ENCODE measurements around the gene DUSP23.
A peak's percentile ranks its signal among the peaks of the same experiment; 100 is the strongest.

The DUSP23 gene

DNA sequence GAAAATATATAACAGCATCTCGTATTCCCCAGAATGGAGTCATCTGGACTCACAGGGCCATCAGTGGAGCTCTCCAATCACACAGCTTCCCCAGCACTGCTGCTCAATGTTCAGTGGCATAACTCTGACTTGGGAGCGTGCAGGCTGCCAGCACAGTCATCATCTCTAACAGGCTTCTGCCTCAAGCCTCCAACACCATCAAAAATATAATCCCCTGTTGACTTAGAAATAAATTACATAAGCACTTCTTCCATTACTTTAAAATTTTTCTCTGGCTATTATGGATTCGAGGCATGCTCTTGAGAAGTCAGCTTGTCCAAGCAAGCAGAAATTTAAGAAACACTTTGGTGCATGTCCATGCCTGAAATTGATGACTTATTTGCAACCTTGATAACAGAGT, 6.2 kb downstream of the DUSP23 start:
- no peak for DNase-seq

DNA sequence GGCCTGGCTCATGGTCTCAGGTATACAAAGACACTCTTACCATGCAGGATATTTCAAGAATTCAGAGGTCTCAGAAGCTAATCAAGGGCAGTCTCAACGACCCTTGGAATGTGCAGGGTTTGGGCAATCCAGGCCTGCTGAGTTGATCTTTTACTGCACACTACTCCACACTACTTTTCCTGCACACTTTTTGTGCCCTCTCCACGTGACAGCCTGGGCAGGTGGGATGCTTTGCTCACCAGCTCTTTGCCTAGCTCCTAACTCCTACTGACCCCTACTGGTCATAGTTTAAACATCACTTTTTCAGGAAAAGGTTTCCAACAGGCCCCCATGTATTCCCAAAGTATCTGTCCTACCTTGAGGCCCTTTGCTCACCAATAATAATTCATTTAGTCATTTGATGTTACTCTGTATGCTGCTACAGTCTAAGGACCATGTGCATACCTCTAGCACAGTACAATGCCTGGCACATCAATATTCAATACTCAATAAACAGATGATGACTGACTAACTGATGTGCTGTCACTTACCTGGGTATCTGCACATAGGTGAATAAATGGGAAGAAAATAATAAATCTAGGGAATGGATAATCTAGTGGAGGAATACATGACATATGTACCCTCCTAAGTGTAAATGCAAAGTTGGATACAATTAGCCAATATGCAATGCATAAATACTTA, 9.6 kb downstream of the DUSP23 start:
- DNase-seq: no peak

DNA sequence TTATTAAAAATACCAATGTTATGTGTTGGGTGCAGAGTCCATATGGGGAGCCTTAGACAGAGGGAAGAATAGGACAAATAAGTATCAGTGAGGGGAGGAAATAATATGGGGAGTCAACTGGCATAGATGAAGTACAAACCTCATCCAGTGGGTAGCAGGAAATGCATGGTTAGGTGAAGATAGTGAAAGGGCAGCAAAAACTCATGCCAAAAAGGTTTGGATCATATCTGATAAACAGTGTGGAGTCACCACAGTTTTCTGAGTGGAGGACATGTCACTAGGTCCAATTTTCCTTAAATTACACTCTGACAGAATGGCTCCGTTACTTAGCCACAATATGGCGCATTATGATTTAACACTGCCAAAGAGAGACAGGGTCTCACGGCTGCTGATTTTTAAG, 10.3 kb downstream of the DUSP23 start:
- DNase-seq: no peak

DNA sequence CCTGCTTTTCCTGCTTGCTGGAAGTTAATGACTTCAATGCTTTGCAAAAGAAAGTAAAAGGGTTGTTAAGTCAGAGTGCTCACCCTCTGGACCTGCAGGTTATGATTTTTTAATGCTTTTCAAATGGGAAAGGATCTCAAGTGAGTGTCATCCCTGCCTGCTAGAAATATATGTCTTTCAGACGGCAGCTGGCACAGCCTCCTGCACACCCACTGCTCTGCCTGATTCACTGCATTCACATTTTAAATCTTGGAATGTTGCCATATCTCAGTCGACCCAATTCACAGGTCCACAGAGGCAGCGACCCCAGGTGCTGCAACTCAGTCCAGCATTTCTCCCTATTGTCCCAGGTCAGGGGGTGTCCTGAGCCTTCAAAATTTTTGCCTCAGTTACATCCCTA, 10.7 kb downstream of the DUSP23 start:
- DNase-seq: no peak

DNA sequence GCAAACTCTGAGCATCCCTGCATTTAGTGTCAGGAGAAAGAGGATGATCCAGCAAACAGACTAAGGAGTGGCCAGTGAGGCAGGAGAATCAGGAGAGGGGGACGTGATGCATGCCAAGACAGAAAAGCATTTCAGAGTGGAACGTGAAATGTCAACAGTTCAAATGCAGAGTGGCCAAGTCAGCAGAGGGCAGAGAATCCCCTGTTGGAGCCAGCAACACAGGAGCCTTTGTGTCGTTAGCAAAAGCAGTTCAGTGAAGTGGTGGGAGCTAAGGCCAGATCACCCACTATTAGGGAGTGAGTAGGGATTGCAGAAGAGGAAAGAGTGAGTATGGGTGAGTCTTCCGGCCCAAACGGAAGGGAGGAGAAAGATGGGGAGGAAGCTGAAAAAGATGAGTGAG, 14.8 kb downstream of the DUSP23 start:
- no peak for DNase-seq

DNA sequence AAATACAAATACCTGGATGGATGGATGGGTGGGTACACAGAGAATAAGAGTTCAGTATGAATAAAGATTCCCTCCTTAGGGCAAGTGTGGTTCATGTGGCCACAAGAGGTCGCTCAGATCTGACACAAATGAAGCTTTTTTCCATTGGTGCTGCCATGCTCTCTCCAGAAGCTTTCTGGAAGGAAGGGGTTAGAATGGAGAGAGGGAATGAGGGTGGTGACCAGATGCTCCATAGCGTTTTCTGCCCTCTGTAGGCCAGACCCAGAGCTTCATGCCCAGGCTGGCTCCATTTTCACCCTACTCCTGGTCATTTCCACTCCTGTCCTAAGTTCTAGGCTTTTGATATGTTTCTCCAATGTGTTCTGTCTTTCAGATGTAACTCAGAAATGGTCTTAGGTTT, 18.1 kb downstream of the DUSP23 start:
- no peak for DNase-seq

DNA sequence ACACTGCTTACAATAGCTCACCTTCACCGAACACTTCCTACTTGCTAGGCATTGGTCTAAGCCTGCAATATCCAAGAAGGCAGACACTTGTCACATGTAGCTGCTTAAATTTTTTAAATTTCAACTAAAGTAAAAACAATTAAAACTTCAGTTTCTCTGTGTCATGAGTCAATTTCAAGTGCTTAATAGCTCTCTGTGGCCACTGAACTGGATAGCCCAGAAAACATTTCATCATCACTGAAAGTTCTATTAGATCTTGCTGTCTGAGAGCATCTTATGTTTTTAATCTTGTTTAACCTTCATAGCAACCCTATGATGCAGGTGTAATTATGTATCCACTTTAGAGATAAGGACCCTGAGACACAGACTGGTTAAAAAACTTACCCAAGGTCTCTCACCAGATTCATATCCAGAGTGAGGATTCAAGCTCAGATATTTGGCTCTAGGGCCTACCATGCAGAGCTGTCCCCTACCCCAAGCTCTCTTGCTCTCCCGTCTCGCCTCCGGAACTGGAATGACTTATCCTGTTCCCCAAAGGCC, 18.8 kb downstream of the DUSP23 start:
- DNase-seq: no peak

DNA sequence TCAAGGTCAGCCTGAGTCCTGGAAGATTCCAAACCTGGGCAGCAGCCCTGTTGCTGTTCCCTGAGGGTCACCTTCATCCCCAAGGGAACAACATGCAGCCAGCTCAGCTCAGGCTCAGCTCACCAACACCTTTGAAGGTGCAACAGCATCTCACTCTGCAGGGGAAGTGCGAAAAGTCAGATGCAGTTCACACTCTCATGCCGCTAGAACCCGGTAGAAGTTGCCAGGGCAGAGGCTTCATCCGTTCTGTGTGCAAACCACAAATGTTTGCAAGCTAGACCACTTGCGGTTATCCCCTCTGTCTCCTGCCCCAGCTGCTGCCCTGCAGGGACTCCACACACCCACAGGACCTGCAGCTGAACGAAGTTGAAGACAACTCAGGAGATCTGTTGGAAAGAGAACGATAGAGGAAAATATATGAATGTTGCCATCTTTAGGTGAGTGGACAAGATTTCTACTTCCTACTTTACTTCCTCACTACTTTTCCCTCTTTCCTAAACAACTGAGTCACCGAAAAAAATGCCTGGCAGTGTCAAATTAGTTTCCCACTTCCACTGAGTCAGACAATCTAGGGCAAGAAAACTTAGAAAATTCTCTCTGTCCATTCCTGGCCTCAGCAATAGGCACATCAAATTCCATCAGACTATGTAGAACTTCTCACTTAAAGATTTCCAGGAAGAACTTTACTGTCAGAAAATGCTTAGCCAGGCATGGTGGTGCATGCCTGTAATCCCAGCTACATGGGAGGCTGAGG, 19.6 kb downstream of the DUSP23 start:
- no peak for DNase-seq

DNA sequence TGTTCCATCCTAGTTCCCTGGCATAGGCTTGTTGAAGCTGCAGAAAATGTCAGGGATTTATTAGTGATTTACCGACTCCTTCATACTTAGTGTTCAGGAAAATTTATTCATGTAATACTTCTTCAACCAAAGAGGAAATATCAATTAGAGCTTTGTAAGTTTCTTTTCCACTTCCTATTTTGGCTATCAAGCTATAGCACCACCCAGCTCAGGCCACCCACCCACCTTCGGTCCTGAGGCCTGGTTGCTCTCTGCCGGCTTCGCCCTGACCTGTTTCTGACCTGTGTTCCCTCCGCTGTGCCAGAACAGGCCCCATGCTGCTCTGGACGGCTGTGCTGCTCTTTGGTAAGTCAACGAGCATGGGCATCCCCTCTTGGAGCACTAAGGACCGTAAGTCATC, 21.3 kb downstream of the DUSP23 start, which contains the start of gene FCRL6:
Gene FCRL6, plus strand, starts transcription at position 250 of the 400 bp plus-strand sequence. Its CDS starts 65 bp downstream, at position 315.
- no peak for DNase-seq

DNA sequence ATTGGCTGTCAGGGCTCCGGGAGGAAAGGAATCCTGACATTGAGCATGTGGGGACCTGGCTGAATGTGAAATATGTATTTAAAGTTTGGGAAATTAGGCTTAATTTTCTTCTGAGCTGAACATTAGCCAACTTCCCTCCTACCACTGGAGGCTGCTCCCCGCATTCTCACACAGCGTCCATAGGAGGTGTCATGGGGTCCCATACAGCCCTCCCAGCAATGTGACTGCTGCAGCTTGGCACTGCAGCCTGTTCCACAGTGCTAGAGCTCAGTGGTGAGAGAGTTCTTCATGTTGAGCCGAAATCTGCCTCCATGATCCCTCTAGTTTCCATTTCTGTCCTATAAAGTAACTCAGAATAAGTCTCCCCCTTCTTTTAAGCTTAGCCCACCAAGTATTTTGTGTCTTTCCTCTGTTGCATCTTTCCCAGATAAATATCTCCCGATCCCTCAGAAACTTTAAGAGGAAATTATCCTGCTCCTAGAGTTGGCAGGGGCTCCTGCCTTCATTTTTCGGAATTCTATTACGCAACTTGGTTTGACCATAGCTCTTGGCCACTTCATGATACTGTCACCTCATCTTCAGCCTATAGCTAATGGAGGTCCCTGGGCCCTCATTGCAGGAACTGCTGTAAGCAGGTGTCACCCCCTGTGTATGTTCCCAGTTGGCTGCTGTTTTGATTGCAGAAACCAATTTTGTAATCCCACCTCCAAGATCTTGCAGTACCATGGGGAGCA, 23.4 kb downstream of the DUSP23 start:
- no peak for DNase-seq

DNA sequence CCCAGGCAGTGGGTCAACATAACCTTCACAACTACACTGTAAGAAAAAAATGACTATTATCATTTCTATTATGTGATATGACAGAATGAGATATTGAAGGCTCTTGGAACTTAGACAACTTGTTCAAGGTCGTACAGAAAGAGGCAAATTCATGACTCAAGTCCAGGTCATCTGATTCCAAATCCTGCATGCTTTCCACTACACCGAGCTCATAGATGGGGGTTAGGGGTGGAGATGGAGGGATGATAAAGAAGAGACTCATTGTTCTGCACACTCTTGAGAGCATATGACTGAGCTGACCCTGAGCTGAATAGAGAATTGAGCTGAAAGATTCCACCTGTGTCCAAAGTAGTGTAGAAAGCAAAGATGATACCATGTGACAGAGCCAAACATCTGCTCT, 24.2 kb downstream of the DUSP23 start:
- no peak for DNase-seq

DNA sequence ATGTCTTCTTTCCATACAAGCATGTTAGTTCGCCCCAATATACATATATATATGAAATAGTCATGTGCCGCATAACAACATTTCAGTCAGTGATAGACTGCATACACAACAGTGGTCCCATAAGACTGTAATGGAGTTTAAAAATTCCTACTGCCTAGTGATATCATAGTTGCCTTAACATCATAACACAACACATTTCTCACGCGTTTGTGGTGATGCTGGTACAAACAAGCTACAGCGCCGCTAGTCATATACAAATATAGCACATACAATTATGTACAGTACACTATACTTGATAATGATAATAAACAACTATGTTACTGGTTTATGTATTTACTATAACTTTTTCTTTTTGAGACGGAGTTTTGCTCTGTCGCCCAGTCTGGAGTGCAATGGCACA, 35.2 kb downstream of the DUSP23 start:
- DNase-seq: no peak

DNA sequence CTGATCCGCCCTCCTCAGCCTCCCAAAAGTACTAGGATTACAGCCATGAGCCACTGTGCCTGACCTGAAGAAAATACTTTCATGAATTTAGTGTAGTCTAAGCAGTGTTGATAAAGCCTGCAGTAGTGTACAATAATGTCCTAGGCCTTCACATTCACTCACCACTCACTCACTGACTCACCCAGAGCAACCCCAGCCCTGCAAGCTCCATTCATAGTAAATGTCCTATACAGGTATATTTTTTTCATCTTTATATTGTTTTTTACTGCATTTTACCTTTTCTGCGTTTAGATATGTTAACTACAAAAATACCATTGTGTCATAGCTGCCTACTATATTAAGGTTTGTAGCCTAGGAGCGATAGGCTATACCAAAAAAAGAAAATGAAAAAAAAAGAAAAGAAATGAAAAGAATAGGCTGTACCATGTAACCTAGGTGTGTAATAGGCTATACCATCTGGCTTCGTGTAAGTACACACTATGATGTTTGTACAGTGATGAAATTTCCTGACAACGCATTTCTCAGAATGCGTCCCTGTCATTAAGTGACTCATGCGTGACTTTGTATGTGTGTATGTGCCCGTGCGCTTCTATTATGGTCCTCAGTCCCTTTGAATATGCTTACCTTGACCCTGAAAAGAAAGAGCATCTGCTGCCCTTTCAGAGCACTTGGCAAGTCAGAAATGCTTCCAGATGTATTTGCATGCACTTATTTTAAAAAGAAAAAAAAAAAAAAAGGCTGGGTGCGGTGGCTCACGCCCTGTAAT, 36.7 kb downstream of the DUSP23 start:
- DNase-seq: no peak

DNA sequence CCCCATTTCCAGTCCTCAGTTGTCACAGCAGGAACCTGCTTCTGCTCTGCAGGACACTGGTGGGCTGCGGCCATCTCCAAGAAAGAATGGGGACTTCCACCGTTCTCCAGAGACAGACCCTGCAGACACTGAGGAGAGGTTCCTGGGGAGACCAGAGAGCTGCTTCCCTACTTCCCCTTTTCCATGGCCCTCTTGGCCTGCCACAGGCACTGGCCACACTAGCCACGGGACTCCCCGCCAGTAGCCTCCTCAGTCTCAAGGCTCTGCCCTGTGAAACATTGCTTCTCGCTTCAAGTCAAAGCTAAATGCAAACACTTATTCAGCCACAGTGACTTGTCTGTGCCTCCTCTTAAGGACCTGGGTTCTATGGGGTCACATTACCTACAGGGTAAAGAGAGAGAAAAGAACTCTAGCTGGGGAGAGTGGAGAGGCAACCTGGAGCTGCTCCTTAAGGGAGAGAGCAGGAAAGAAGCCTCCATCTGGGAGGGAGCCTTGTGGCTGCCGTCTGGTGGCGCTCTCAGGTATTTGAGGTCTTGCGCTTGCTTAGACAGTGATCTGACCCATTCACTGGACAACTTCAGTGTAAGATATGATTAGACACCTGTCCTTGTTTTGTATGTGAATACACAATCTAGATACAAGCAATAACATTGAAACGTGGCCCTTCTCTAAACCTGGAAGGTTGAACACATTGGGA, 40.6 kb downstream of the DUSP23 start:
- DNase-seq: no peak

DNA sequence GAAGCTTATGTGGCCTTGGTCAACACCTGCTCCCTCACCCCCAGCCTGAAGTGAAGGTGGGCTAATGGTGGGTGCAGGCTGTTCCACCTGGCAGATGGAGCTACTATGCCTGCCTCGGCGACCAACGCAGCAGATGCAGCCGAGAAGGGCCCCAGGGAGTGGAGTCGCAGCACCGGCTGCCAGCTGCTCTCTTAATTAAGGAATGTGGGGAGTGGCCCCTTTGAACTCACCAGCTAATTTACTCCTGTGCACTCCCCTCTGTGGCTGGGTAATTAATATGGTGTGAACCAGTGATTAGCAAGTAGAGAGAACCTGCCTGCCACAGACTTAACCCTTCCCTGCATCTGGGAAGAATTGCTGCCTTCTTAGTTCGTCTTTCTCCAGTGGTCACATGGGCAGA, 42.6 kb downstream of the DUSP23 start:
- no peak for DNase-seq

DNA sequence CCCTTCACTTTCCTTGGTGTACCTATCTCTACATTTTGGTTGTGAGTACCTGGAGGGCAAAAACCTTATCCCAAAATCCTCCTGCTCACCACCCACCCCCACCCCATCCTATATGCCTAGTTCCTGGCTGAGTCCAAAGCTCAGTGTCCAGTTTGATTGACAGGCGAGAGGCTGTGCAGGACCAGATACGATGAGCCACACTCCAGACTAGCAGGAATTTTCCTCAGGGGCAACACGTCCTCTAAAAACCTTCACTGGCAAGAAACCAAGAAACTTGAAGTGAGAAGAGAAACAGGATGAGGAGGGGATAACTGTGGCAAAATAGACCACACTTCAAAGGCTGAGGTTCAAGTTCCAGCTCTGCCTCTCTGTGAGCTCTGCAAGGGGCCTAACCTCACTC, 44.8 kb downstream of the DUSP23 start:
- DNase-seq: no peak

DNA sequence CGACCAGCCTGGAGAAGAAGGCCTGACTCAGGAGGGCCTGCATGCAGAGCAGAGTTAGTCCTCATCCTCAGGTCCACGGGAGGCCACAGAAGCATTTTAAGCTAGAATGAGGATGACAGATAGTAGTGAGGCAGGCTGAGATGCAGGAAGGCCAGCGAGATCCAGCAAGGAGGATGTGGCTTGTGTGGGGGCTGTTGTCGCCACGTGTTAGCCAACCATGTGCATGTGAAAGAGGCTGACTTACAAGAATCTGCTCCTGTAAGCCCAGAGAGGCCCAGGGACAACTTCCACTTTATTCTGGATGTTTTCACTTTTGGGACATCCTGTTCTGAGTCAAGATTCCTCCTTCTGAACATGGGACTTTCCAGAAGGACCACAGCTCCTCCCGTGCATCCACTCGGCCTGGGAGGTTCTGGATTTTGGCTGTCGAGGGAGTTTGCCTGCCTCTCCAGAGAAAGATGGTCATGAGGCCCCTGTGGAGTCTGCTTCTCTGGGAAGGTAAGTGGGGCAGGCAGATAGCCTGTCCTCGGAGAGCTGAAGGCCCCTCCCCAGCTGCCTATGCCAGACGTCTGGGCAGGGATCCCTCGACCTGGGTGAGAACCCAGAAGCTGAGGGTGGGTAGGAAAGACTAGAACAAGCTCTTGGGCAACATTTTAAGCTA, 45.8 kb downstream of the DUSP23 start, which contains the start of gene SLAMF8:
Gene SLAMF8, plus strand, starts transcription at position 433 of the 661 bp plus-strand sequence. Its CDS starts 26 bp downstream, at position 459.
- peak; percentile 23 for DNase-seq

DNA sequence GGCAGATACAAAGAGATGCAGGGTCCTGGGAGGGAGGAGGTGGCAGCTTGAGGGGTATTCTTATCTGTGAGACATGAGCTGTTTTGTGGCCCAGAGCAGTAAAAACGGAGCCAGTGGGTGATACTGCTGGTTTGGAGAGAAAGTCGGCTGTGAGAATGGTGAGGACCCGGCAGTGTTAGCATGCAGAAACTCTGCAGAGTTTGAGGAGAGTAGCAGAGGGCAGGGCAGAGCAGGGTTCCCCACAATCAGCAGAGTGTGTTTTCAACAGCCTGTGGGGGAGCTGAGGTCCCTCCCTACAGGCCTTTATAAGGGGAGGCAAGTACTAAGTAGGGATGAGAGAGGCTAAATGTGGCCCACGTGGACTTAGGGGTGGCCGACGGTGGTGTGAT, 46.3 kb downstream of the DUSP23 start:
- no peak for DNase-seq

DNA sequence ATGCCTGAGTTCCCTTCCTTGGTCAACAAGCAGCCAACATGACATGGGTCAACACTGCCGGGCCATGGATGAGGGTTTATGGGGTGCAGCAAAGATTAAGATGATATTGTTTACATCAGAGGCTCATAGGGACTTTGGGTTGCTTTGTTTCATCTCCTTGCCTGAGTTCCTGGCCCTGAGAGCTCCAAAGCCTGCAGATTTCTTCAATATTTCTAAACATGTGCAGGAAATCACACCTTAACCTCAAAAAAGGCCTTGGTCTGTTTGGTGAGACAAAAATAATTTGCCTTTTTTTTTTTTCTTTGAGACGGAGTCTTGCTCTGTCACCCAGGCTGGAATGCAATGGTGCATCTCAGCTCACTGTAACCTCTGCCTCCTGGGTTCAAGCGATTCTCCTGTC, 46.8 kb downstream of the DUSP23 start:
- no peak for DNase-seq

DNA sequence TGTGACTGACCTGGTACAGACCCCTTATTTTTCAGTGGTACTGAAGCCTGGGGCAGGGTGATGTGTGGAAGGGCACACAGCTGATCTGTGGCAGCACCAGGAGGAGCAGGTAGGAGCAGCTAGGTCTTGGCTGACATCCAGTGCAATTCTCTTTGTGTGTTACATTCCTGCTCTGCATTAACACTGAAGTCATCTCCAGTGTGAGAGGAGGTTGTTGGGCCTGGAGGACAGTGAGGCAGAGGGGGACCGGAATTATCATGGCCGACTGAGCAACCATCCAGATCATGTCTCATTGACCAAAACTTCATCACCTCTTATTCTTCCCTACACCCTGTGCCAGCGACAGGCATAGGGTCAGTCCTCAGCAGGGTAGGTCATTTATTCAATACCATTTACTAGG, 47.4 kb downstream of the DUSP23 start:
- no peak for DNase-seq

DNA sequence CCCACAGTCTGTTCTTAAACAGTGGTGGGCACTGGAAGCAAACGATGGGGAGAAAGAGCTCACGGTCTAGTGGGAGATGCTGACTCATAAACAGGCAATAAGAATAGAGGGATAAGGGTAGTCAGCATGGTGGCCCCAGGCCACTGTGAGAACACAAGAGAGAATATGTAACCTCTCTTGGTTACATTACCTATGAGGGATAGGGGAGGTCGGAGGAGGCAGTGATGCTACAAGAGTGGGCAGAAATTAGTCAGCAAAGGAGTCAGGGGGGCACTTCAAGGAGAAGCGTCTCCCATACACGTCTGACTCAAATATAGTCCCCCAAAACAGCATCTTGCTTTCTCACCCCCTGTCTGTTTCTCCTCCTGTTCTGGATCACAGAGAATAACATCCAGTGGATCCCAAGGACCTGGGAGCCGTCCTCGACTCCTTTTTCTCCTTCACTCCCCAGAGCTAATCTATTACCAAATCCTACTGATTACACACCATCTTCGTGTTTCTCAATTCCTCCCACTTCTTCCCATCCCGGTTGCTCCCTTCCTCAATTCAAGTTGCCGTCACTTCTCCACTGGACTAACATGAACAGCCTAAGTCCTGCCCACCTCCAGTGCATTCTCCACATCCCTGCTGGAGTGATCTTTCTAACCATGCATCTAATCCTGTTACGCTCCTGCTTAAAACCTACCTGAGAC, 48.0 kb downstream of the DUSP23 start:
- no peak for DNase-seq
